GM19035 (cell line): ENCODE data around the gene ARHGAP27.

Source experiments
- ATAC-seq: cut with Tn5 transposase; IDR thresholded peaks from one replicate; pipeline ENCODE4 v1.9.1; 2021; ENCODE audit not compliant: unreplicated experiment

The ARHGAP27 gene

GRCh38 chr17:45430738-45431530 lies 1.7 kb downstream of the ARHGAP27 start:
- peak; percentile 7 for ATAC-seq

DNA sequence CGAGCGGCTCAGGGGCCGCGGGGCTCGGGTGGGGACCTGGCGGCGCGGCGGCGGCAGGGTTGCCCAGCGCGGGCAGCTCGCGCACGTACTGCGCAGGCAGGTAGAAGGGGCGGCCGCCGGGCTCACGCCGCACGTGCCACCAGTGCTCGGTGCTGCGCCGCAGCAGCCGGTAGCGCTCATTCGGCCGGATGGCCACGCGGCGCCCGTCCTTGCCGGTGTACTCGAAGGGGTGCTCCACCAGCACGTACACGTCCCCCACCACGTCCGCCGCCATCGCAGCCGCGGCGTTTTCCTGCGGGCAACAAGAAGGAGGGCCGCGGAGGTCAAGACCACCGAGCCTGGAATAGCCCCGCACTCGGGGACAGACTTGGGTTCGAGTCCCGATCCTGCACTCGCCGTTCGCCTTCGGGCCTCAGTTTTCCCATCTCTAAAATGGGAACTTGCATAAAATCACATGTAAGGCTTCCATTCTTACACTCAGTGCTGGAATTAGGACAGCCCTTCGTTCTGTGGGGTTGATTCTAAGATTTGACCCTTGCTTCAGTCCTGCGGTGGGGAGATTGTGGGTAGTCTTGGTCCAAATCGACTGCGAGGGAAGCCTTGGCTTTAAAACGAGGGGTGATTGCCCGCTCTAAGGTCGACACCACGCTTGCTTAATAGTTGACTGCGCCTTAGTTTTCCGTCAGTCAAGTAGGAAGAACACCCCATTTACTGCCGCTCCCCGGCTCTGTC lies 2.5 kb downstream of the ARHGAP27 start:
- ATAC-seq: no peak

DNA sequence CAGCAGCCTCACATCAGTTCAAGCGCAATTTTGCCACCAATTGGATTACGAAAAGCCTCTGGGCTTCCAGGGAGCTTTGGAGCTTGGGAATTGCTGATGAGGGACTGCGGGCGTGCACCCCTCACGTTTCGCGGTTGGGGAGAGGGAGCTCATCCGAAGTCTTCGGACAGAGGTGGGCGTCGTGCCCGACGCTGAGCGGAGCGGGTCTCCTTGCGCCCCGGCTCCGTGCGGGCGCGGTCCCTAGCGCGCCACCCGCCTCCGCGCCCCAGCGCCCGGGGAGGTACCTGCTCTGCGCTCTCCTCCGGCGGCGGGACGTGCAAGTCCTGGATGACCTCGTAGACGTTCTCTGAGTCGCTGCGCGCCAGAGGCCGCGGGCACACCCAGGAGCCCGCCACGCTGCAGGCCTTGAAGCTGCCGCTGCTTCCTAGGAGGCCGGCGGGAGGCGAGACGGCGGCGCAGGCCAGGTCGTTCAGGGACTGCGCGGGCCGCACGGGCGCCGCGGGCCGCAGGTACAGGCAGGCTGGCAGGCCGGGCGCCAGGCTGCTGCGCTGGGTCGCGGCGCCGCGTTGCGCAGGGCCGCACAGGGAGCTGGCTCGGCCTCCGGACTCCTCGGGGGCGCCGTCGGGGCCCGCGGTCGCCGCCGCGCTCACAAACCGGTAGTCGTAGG lies 3.2 kb downstream of the ARHGAP27 start:
- ATAC-seq: no peak

DNA sequence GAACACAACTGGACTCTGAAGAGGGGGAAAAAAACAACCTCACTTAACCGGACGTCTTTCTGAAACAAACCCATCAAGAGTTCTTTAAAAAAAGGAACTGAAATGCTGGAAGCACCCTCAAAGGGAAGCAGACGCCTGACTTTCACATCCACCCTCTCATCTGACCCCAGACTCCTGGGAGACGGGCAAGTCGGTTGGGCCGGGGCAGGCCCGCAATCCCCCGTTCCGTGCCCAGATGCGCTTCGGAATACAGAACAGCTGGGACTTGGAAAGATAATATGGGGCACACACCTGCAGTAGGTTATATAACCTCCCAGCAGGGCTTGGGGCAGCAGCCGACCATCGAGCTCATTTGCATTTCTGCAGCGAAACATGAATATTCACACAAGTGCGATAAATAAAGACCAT lies 3.7 kb downstream of the ARHGAP27 start:
- ATAC-seq: no peak

DNA sequence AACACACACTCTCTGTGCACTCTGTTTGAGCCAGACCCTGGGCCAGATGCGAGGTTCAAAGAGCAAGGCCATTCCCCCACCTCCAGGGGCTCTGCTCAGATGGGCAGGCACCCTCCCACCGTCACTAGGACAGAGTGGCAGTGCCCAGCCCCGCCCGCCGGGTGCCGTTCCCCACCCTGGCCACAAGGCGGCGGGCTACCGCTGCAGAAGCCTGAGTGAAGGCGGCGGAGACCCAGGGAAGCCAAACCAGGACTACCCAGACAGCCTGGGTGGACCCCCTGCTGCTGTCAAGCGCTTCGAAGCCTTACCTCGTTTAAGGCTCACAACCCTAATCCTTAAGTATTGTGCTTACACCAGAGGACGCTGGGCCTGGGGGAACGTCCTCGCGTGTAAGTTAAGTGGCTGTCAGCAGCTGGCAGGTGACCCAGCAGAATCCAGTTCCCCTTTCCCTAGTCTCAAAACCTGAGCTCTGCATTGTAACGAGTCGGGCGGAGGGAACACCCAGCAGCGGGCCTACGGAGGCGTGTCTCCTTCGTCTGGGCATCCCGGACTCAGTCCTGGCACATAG lies 4.5 kb downstream of the ARHGAP27 start:
- ATAC-seq: peak; percentile 57

GRCh38 chr17:45427181-45427835 lies 5.4 kb downstream of the ARHGAP27 start:
- no peak for ATAC-seq

- ATAC-seq: no peak
Observed at GRCh38 chr17:45426561-45426960, 6.1 kb downstream of the ARHGAP27 start.

GRCh38 chr17:45425984-45426413 lies 6.7 kb downstream of the ARHGAP27 start:
- no peak for ATAC-seq

- ATAC-seq: no peak
Observed at GRCh38 chr17:45425125-45425983, 7.3 kb downstream of the ARHGAP27 start.

DNA sequence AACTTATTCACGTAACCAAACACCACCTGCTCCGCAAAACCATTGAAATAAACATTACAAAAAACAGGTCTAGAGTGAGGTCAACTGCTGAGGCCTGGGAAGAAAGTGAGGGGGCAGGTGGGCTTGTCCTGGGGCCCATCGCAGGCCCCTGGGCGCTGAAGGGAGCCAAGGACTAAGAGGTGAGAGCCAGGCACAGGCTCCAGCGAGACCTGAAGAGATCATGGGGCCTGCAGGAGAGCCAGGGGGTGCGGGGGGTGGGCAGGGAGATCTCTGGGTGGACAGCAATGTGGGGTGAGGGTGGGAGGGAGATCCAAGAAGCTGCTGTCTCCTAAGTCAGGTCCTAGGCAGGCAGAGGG lies 7.9 kb downstream of the ARHGAP27 start:
- no peak for ATAC-seq

GRCh38 chr17:45423975-45424335 lies 8.7 kb downstream of the ARHGAP27 start:
- no peak for ATAC-seq

DNA sequence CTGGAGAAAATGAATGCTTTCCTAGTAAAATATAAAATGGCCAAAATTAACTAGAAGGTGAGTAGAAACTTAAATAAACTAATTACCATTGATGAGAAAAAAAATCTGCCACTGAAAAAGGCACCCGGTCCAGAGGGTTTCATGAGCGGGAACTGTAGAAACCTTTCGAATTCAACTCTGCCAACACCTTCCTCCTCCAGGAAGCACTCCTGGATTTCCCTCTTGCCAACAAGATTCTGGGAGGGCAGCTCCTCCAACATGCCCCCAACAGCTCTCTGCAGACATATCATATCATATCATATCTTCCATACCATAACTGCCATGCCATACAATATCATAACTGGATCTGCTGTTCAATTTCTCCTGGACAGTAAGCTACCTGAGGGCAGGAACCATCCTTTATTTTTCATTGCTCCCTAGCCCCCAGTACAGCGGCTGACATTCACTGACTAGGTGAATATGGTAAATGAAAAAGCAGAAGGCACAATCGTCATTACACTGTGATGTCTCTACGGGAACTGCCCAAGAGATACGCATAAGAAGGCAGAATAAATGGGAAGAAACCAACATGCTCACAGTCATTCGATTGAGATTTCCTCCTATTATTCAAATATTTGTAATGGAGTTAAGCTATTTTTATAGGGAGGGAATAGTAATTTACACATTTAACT lies 9.2 kb downstream of the ARHGAP27 start:
- ATAC-seq: no peak

DNA sequence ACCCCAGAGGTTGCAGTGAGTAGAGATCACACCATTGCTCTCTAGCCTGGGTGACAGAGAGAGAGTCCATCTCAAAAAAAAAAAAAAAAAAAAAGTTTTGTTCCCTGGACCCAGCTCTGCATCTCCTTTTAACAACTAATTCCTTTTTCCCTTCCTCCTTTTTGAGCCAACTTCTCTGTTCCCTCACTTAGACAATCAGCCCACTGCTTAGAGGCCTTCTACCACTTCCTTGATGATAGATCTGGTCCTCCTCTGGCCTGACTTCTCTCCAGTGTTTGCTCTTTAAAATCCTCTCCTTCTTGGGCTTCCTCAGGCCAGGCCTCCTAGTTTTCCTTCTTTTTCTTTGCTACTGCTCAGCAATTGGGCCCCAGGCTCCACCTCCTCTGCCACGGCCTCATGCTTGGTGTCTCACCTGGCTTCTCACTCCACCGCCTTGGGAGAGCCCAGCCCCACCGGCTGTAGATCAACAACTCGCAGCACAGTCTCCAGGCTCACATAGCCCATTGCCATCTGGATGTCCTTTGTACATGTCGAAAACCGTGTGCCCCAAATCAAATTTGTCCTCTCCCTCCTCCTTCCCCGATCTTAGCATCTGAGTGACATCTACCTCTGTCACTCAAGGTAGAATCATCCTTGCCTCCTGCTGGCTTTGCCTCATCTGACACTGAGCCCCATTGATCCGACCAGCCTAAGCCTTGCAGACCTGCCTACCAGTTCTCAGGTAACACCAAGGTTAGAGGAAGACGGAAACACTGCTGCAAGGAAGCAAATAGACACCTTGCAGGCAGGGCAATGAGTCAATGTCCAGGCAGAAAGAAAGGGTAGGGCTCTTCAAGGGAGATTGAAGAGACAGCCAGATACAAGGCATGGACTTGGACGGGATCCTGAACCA lies 17.4 kb downstream of the ARHGAP27 start:
- ATAC-seq: no peak

DNA sequence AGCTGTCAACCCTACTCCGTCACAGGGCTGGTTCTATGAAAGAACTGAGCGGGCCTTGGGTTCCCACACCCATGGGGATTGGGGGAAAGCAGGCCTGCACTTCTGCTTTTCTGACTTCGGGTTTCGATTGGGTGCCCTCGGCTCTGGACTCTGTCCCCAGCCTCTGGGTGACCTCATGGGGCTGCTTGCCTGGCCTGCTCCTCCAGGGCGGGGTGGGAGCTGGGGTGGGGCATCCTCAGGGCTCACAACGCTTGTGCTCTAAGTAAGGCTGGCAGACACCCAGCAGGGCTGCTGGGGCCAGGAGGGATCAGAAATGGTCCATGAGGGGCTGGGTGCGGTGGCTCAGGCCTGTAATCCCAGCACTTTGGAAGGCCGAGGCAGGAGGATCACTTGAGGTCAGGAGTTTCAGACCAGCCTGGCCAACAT lies 19.2 kb downstream of the ARHGAP27 start:
- ATAC-seq: no peak

DNA sequence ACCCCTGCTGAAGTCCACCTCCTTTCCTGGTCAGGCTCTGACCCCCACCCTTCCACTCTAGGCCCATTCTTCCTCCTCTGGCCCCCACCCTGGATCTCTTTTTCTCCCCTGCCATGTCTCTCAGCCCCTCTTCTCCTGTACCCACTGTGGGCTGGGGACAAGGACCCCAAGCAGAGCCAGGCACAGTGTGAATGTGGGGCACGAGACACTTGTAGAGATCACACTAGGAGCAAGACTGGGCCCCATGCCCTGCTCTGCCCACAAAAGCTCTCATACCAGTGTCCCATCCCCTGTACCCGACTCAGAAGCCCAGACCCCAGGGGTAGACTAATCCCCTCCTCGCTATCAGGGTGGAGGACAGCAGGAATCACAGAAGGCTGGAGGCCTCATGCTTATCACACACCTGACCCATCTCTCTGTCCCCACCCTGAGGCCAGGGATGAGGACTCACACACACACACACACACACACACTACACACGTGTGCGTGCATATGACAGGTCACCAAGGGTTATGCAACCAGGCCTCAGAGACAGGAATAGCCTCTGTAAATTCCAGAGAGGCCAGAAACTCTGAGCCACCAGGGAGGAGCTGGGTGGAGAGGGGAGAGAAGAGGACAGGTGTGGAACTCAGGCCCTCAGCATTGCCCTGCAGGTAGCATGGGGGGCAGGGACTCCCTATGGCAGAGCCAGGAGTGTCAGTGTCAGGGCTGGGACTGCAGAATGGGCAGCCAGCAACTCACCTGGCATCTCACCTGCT lies 21.1 kb downstream of the ARHGAP27 start:
- ATAC-seq: no peak

DNA sequence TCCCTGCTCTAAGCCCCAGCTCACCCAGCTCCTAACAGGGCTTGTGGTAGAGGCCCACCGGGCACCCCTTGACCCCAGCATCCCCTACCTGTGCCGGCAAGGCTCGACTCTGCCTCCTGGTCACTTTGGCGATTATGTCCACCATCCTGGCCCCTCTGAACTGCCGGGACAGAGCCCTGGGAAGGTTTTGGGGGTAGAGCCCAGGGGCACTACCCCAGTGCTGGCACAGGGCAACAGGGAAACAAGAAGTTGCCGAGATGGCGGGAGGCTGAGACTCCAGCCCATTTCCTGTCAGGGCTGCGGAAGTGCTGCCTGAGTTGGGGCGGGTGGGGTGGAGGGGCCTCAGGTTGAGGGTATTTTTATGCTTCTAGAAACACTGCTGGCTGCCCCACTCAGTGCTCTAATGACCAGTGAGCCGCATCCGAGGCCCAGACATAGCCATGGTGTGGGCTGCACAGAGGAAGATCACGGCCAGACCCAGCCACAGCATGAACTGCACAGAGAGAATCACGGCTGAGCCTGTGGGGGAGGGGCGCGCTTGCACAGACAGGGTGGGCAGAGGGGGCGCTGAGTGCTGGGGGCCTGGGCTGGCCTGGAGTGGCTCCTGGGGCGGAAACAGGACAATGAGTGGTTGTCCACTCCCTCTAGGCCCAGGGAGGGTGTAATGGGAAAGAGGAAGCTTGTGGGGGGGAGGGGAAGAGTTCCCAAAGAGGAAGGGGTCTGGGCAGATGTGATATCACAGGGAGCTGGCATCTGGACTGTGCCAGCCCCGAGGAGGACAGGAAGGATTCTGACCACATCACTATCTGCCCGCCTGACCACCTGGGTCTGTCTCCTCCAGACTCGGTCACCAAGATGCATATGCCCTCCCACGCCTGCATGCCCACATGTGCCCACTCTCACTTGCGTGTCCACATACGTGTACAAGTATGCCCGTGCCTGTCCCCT lies 22.3 kb downstream of the ARHGAP27 start:
- no peak for ATAC-seq

- ATAC-seq: no peak
Observed at GRCh38 chr17:45409659-45410076, 23.0 kb downstream of the ARHGAP27 start.
